H7 (cell line): ENCODE measurements around the gene LYPD6. TPM values are rescaled to one million over a fixed set of nuclear protein-coding genes. Genes with fewer than 3 reads are reported as not detected.

Source experiments
- DNase-seq: peaks from one replicate; pipeline ENCODE4 v3.0.0; 2012
- H3K27me3 ChIP-seq: 2 replicates; pipeline ENCODE4 v1.6.0; 2011; ENCODE audit warnings: mild to moderate bottlenecking, low read length; ENCODE audit not compliant: control insufficient read depth, insufficient read depth
- H3K36me3 ChIP-seq: replicated peaks from 2 replicates; pipeline ENCODE4 v1.5.1; 2011; ENCODE audit warnings: low read length; ENCODE audit not compliant: control insufficient read depth, insufficient read depth
- H3K4me3 ChIP-seq: 2 replicates; pipeline ENCODE4 v1.5.1; 2011; ENCODE audit warnings: low read depth, mild to moderate bottlenecking, control low read depth, low read length, moderate library complexity; ENCODE audit not compliant: insufficient read depth
- total RNA-seq: library from RNA; depleted of rRNA; stranded (reverse); fragments of >200 nt; shearing (Covaris generic); gene quantifications from 2 replicates; pipeline ENCODE4 v1.2.3, GENCODE V29; 2014

The LYPD6 gene
- total RNA-seq, 1 experiment from 2014 or later: 2.9 TPM

DNA sequence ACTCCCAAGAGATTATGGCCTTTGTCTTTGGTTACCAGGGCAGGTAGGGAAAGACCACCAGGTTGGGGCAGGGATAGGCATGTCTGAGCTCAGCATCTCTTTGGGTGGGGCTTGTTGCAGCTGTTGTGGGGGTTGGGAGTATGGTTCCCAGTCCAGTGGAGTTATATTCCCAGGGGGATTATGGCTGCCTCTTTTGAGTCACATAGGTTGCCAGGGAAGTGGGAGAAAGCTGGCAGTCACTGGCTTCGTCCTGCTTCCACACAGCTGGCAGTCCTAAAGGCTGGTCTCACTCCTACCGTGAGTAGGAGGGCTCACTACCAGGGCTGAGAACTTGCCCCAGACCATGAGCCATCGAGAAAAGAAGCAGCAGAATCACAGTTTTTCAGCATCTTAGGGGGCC lies 79.1 kb downstream of the LYPD6 start:
- DNase-seq: no peak
- no peak overlapping the region for H3K4me3 ChIP-seq
- no peaks in the 10 kb centered on the region for H3K36me3 ChIP-seq
- no peaks in the 10 kb centered on the region for H3K27me3 ChIP-seq

- Histone ChIP-seq H3K27me3 (no peaks in the 10 kb centered on the region), H3K4me3 (no peak overlapping the region), H3K36me3 (no peaks in the 10 kb centered on the region)
- DNase-seq: no peak
Measured at GRCh38 chr2:149410701-149411484, 80.5 kb downstream of the LYPD6 start.

- Histone ChIP-seq H3K36me3 (no peaks in the 10 kb centered on the region), H3K4me3 (no peak overlapping the region), H3K27me3 (no peaks in the 10 kb centered on the region)
- no peak for DNase-seq
Measured at GRCh38 chr2:149413487-149413886, 83.1 kb downstream of the LYPD6 start.

GRCh38 chr2:149415086-149415485 lies 84.7 kb downstream of the LYPD6 start:
- DNase-seq: no peak
- Histone ChIP-seq H3K36me3 (no peaks in the 10 kb centered on the region), H3K4me3 (no peak overlapping the region), H3K27me3 (no peaks in the 10 kb centered on the region)

- Histone ChIP-seq H3K36me3 (no peaks in the 10 kb centered on the region), H3K4me3 (no peak overlapping the region), H3K27me3 (no peaks in the 10 kb centered on the region)
- DNase-seq: no peak
Measured at GRCh38 chr2:149418065-149418464, 87.7 kb downstream of the LYPD6 start.

- no peaks in the 10 kb centered on the region for H3K27me3 ChIP-seq
- no peak overlapping the region for H3K4me3 ChIP-seq
- DNase-seq: no peak
- H3K36me3 ChIP-seq: no peaks in the 10 kb centered on the region
Measured at GRCh38 chr2:149420053-149420963, 89.9 kb downstream of the LYPD6 start.

DNA sequence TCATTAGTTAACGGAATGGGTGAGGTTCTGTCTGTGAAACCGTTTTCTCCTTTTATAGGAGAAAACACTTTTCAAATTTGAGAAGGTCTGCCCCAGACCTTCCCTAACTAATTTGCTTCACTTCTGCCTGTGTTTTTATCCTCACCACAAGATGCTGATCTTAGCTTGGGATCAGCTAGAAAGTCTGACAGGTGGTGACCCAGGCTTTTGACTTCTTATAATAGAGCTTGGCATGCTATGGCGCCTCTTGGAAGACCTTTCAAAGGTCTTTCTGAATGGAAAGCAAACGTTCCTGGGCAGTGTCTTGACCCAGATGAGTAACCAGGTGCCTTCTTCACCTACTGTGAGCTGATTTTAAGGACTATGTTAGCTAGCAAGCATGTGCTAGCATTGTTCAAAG lies 91.4 kb downstream of the LYPD6 start:
- no peak for DNase-seq
- Histone ChIP-seq H3K27me3 (no peaks in the 10 kb centered on the region), H3K36me3 (no peaks in the 10 kb centered on the region), H3K4me3 (no peak overlapping the region)

DNA sequence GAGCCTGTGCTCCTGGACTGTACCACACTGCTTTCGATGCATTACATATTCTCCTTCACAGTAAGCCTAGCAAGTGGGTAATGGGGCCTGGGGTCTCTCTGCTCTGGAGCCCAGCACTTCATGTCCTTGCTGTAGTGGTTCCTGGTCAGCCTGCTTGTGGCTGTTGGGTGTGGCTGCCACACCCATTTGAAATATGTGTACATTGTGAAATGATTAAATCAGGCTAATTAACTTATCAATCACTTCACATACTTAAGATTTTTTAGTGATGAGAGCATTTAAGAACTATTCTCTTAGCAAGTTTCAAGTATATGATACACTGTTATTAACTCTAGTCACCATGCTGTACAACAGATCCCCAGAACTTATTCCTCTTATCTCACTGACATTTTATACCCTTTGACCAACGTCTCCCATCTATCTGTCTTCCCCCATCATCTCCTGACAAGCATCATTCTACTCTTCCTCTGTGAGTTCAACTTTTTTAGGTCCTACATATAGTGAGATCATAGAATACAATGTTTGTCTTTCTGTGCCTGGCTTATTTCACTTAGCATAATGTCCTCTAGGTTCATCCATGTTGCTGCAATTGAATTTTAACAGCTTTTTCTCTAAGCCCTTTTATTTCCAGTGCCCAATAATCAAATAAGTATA lies 92.1 kb downstream of the LYPD6 start:
- Histone ChIP-seq H3K27me3 (no peaks in the 10 kb centered on the region), H3K4me3 (no peak overlapping the region), H3K36me3 (no peaks in the 10 kb centered on the region)
- DNase-seq: no peak

DNA sequence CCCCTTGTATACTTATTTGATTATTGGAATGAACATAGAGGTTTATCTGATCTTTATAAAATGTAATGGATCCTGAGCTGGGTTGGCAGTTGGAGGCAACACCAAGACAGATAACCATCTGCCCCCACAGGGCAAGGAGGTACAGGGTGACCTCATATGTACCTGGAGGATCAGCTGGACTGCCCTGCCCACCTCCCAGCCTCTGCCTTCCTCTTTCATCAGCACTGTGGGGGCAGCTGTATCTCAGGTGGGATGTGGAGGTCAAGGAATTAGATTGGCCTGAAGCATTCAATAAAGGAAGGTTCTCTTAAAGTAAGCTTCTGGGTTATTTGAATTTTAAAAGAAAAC lies 92.6 kb downstream of the LYPD6 start:
- no peaks in the 10 kb centered on the region for H3K27me3 ChIP-seq
- no peak overlapping the region for H3K4me3 ChIP-seq
- no peak for DNase-seq
- no peaks in the 10 kb centered on the region for H3K36me3 ChIP-seq

DNA sequence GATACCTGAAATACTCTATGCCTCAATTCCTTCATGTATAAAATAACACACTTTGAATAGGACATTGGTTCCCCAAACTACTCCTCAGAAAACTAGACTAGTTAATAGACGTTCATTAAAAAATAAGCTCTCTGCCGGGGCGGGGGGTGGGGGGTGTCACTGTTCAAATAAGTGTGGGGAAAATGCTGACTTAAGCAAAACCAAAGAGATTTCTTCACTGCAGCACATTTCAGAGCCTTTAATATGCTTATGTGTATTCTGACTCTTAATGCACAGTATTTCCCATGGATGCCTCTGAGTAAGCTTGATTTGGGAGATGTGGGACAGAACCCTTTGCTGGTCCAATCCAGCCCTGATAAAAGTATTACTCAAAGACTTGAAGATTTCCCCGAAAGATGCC lies 93.2 kb downstream of the LYPD6 start:
- DNase-seq: no peak
- no peaks in the 10 kb centered on the region for H3K36me3 ChIP-seq
- H3K4me3 ChIP-seq: no peak overlapping the region
- H3K27me3 ChIP-seq: no peaks in the 10 kb centered on the region

GRCh38 chr2:149427387-149427786 lies 97.0 kb downstream of the LYPD6 start:
- DNase-seq: no peak
- no peaks in the 10 kb centered on the region for H3K36me3 ChIP-seq
- H3K4me3 ChIP-seq: no peak overlapping the region
- no peaks in the 10 kb centered on the region for H3K27me3 ChIP-seq

GRCh38 chr2:149428783-149429182 lies 98.4 kb downstream of the LYPD6 start:
- Histone ChIP-seq H3K4me3 (no peak overlapping the region), H3K36me3 (no peaks in the 10 kb centered on the region), H3K27me3 (no peaks in the 10 kb centered on the region)
- no peak for DNase-seq

- Histone ChIP-seq H3K4me3 (no peak overlapping the region), H3K27me3 (no peaks in the 10 kb centered on the region), H3K36me3 (no peaks in the 10 kb centered on the region)
- no peak for DNase-seq
Measured at GRCh38 chr2:149430743-149431736, 100.7 kb downstream of the LYPD6 start.
